Uterus (tissue), 2 donors: ENCODE results near the gene CENPU.

Source experiments
- CTCF ChIP-seq, 4 experiments: fragments of 200-600 bp in 2 of 4; fragments of 450-650 bp in 2 of 4; sonication (generic) in 2 of 4; IDR thresholded peaks; one replicate each; pipeline ENCODE4 v1.5.1; 2016 to 2019; ENCODE audit warnings: antibody characterized with exemption in 4 of 4, mild to moderate bottlenecking in 2 of 4, moderate library complexity in 1 of 4
- POLR2A ChIP-seq, 2 donors: fragments of 450-650 bp; IDR thresholded peaks; one replicate each; pipeline ENCODE4 v1.6.1; 2016; ENCODE audit warnings: antibody characterized with exemption in 2 of 2, mild to moderate bottlenecking in 1 of 2, moderate library complexity in 1 of 2

GRCh38 chr4:184765473-184766340 is 31.8 kb upstream of the CENPU start:
- no peak for TF ChIP-seq CTCF (IDR thresholded peaks at IDR 0.05)
- no peak for TF ChIP-seq POLR2A (IDR thresholded peaks at IDR 0.05)
